ENCODE results near the gene SUCLG2.

The SUCLG2 gene

GRCh38 chr3:67535006-67535405, 119.4 kb downstream of the SUCLG2 start:
- Histone ChIP-seq H3K27ac (replicated peaks) (no peak overlapping the region), H3K27me3 (ENCODE audit: insufficient read depth, poor library complexity, severe bottlenecking) (no peaks in the 10 kb centered on the region), H3K4me3 (replicated peaks; ENCODE audit: insufficient read depth, low read length) (no peak overlapping the region)
- no peak for DNase-seq (ENCODE audit: low read depth in 1 of 2, low spot score in 1 of 2)
- TF ChIP-seq CTCF (IDR thresholded peaks at IDR 0.05; ENCODE audit: insufficient read depth, low read length) (no peak), SPI1 (IDR thresholded peaks at IDR 0.05; ENCODE audit: borderline replicate concordance, low read depth) (no peak), REST (IDR thresholded peaks at IDR 0.05; ENCODE audit: insufficient replicate concordance, low read depth) (no peak)

- H3K27me3 ChIP-seq (ENCODE audit: insufficient read depth, poor library complexity, severe bottlenecking), result no peaks in the 10 kb centered on the region
- no peak overlapping the region for H3K4me3 ChIP-seq (replicated peaks; ENCODE audit: insufficient read depth, low read length)
- H3K27ac ChIP-seq (replicated peaks), result no peak overlapping the region
- DNase-seq (ENCODE audit: low read depth in 1 of 2, low spot score in 1 of 2), result no peak
- TF ChIP-seq SPI1 (IDR thresholded peaks at IDR 0.05; ENCODE audit: borderline replicate concordance, low read depth) (no peak), POLR2AphosphoS5 (IDR thresholded peaks at IDR 0.05; ENCODE audit: low read depth) (no peak), REST (IDR thresholded peaks at IDR 0.05; ENCODE audit: insufficient replicate concordance, low read depth) (no peak), GABPA (IDR thresholded peaks at IDR 0.05; ENCODE audit: low read depth) (no peak), CTCF (IDR thresholded peaks at IDR 0.05; ENCODE audit: insufficient read depth, low read length) (no peak)
Measured at GRCh38 chr3:67534594-67534993, 119.8 kb downstream of the SUCLG2 start.

GRCh38 chr3:67531181-67532101, 123.0 kb downstream of the SUCLG2 start:
- Histone ChIP-seq H3K4me3 (replicated peaks; ENCODE audit: insufficient read depth, low read length) (no peak overlapping the region), H3K27me3 (ENCODE audit: insufficient read depth, poor library complexity, severe bottlenecking) (no peaks in the 10 kb centered on the region), H3K27ac (replicated peaks) (no peak overlapping the region)
- DNase-seq (ENCODE audit: low read depth in 1 of 2, low spot score in 1 of 2), result no peak
- TF ChIP-seq REST (IDR thresholded peaks at IDR 0.05; ENCODE audit: insufficient replicate concordance, low read depth), result no peak

Data from HL-60 (cell line).